GM13977 (cell line): ENCODE data around the gene RALGAPA2.

Experiments
- DNase-seq: peaks from one replicate; pipeline ENCODE4 v3.0.0; 2012; ENCODE audit warnings: low spot score
- CTCF ChIP-seq: IDR thresholded peaks from 2 replicates; pipeline ENCODE4 v1.5.1; 2012; ENCODE audit warnings: mild to moderate bottlenecking, control low read depth; ENCODE audit not compliant: insufficient read depth; ENCODE audit errors: extremely low read depth, missing control alignments
- in situ Hi-C: fragments of 300-500 bp; cut with MboI; formaldehyde crosslinking; loops from one replicate; pipeline ENCODE4 v1.12.0; 2022; ENCODE audit warnings: low sequenced_read_pairs, low pct_unique_long_range_greater_than_20kb, mixed read lengths, inconsistent platforms; ENCODE audit not compliant: unreplicated experiment

RALGAPA2 gene

GRCh38 chr20:20447196-20447595, 265.2 kb downstream of the RALGAPA2 start:
- DNase-seq: no peak

GRCh38 chr20:20446425-20447015, 265.9 kb downstream of the RALGAPA2 start:
- DNase-seq: no peak
- in situ Hi-C loops: no loop called here
- TF ChIP-seq CTCF: no peak

More at GRCh38 chr20:20447196-20447595, 265.2 kb downstream of the RALGAPA2 start:
- in situ Hi-C loops: no loop called here
- TF ChIP-seq CTCF: no peak

GRCh38 chr20:20446001-20446400, 266.4 kb downstream of the RALGAPA2 start:
- TF ChIP-seq CTCF: no peak
- DNase-seq: no peak
- in situ Hi-C loops: no loop called here

- in situ Hi-C loops: no loop called here
- DNase-seq: no peak
- no peak for TF ChIP-seq CTCF
These were observed 268.9 kb downstream of the RALGAPA2 start for GRCh38 chr20:20443504-20443903.

GRCh38 chr20:20442466-20442865, 270.0 kb downstream of the RALGAPA2 start:
- TF ChIP-seq CTCF: no peak
- in situ Hi-C loops: no loop called here

GRCh38 chr20:20440886-20441658, 271.4 kb downstream of the RALGAPA2 start:
- TF ChIP-seq CTCF: no peak
- in situ Hi-C loops: no loop called here
- no peak for DNase-seq

More at GRCh38 chr20:20442466-20442865, 270.0 kb downstream of the RALGAPA2 start:
- no peak for DNase-seq
